NCI-H1092 (cell line): ENCODE results near the gene CPNE4.
"Not testable (repeated sequence)": the region's sequence is repeated elsewhere in the genome, so short reads cannot be mapped to it uniquely, and the experiment has no call there.

Source experiments
- DNase-seq: peaks from one replicate; lab custom pipeline; 2025; lab: John Stamatoyannopoulos, UW

Gene CPNE4

DNA sequence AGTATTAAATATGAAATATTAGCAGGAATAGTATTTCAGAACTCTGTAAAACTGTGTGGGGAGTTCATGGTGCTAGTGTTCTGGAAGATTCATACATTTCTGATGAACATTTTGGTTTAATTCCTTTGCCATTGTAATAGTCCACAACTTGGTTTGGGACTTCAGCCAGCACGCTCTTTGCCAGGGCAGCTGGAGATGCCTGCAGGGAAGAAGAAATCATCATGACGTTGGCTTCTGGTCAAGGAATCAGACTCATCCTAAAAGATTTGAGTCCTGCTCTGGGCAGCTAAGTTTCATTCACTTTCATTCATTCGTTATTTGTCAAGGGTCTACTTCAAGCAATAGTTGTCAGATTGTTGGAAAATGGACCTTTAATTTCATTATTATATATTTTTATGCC is 499.7 kb downstream of the CPNE4 start:
- DNase-seq = no peak

DNA sequence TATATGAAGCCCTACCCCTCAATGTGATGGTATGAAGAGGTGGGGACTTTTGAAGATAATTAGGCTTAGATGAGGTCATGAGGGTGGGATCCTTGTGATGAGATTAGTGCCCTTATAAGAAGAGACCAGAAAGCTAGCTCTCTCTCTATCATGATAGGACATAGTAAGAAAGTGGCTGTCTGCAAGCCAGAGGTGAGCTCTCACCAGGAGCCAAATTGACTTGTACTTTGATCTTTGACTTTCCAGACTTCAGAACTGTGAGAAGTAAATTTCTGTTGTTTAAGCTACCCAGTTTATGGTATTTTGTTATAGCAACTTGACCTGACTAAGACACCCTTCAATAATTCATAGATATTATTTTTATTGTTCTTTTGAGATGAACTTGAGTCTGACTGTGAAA is 502.2 kb downstream of the CPNE4 start:
- DNase-seq = no peak

- no peak for DNase-seq
Observed at GRCh38 chr3:131530843-131531242, 504.0 kb downstream of the CPNE4 start.

GRCh38 chr3:131530388-131530787 is 504.4 kb downstream of the CPNE4 start:
- DNase-seq = no peak

DNA sequence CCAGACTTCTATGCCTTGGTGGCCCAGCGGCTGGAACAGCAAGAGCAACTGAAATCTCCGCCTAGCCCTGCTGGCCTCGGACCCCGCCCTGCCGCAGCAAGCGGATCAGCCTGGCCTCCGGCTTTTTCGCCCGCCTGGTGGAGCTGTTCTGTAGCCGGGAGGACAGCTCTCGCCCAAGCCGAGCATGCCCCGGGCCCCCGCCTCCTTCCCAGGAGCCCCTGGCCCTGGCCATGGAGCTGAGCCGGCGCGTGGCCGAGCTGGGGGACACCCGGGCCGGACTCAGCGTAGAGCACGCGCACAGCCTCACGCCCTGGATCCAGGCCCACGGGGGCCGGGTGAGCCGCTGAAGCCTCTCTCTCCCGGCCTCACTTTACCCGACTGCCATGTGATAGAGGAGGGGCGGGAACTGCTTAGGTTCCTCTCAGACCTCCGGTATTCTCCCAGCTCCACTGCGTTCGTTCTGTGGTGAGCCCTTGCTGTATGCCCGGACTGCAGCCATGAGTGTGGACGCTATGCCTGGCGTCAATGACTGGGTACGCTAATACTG is 507.9 kb downstream of the CPNE4 start:
- peak; percentile 38 for DNase-seq

GRCh38 chr3:131518680-131519079 is 516.1 kb downstream of the CPNE4 start:
- no peak for DNase-seq

DNA sequence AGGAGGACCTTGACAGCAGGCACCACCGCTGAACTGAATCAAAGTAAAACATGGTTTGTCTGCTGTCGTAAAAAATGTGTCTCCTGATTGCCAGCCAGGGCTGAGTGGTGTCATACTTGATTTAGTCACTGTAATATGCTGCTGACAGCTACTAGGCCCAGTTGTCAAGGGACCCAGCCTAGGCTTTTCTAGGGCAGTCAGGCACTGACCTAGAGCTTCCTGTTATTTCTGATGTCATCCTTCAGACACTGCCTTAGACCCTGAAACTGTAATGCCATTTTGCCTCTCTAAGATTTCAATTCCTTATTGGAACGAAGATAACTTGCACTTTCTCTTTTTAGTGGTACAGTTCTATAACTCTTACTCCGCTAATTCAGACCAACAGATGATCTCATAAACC is 529.4 kb downstream of the CPNE4 start:
- no peak for DNase-seq

DNA sequence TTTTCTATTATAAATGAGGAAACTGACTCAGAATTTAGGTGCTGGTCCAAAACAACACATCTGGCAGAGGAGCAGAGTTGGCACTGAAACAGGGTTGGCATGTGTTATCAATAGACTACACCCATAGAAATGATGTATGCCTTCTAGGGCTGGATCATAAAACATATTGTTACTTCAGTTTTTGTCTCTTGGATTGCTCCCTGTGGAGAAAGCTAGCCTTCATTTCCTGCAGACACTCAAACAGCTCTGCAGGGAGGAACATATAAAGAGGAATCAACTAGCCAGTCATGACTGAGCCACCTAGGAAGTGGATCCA is 531.5 kb downstream of the CPNE4 start:
- peak; percentile 2 for DNase-seq

DNA sequence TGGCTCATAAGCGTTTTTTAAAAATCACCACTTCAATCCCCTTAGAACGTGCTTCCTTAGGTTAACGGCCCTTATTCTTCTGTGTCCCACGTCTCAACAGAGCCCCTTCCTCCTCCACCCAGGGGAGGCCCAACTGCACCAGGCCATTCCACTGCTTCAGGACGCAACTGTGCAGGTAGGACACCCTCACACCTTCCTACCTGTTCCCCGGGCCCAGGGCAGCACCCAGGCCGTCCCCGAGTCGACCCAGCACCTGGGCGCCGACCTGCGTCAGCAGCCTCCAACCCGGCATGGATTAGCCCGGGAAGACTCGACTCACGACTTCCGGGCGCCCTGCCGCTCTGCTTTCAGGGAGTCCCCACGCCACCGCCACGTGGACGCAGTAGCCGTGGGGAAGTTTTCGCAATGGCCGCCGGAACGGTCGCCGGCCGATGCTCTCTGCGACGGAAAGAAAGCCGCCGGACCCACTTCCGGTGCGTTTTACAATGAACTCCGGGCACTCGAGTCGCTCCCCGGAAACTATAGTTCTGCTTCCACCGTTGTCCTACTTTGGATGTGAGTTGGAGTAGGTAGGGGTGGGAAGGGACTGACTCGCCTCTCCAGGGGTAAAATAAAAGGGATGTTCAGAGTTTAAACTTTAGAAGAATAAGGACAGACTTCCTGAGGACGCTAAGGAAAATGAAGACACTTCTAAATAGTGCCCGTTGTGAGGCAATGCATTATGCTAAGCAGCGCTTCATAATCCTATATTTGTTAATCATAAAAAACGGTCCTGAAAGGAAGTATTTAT is 532.1 kb downstream of the CPNE4 start, which contains the start of gene MRPL3:
Gene MRPL3, minus strand, starts transcription at position 442 of the 790 bp plus-strand sequence. Its CDS starts 150 bp downstream, at position 292.
- DNase-seq = peak; percentile 92

DNA sequence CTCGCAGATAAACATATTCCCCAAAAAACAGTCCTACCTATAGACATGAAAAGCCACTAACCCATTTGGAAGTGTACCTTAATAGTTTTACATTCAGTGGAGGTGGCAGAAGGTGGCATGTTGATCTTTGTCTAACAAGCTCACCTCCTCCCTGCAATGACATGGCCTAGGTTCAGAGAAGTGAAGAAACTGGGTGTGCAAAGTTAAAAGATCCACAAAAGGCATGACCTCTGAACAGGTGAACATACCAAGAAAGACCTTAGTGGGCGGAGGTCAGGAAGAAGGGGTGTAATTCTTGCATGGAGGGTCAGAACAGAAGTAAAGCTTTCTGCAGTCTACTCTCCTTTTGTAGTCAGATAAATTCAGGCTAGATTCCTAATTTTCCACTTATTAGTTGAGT is 532.9 kb downstream of the CPNE4 start:
- no peak for DNase-seq

GRCh38 chr3:131494706-131495105 is 540.1 kb downstream of the CPNE4 start:
- no peak for DNase-seq

DNA sequence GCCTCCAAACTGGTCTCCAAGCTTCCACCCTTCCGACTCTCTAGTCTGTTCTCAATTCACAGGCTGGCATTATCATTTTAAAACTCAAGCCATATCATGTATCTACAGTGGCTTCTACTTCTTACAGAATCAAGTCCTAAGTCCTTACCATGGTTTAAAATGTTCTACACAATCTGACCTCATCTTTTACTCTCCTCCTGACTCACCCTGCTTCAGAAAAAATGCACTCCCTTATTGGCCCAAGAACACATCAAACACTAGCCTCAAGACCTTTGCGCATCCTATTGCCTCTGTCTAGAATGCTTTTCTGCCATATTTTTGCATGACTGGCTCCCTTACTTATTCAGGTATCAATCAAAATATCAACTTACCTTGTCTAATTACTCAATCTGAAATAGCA is 543.0 kb downstream of the CPNE4 start:
- DNase-seq = no peak

- DNase-seq = no peak
Observed at GRCh38 chr3:131491084-131491483, 543.7 kb downstream of the CPNE4 start.

- not testable (repeated sequence) for DNase-seq
Observed at GRCh38 chr3:131486545-131486944, 548.3 kb downstream of the CPNE4 start.

DNA sequence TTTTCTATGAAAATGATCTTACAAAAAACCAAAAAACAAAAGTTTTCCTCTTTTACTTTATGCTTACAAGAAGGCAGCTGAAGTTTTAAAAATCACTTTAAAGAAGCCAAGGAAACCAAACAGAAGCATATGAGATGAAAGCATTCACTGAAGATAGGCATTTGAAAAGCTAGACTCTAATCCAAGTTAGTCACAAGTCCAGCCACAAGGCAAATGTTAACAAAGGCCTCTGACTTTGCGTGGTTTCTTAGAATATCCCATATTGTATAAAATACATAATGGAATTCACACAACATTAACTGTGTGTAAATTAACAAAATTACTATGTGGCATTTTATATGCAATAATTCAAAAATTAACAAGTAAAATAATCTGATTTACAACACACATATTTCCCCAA is 549.7 kb downstream of the CPNE4 start:
- no peak for DNase-seq

- DNase-seq = no peak
Observed at GRCh38 chr3:131484496-131485111, 550.2 kb downstream of the CPNE4 start.
